ENCODE data around the gene CTBP1.
A peak's percentile ranks its signal among the peaks of the same experiment; 100 is the strongest.

CTBP1 gene

GRCh38 chr4:1249731-1250526, 999 bp upstream of the CTBP1 start:
- DNase-seq, result peak; percentile 49

GRCh38 chr4:1249148-1249730, 309 bp upstream of the CTBP1 start:
- DNase-seq, result peak; percentile 76

- no peak for DNase-seq
Measured at GRCh38 chr4:1247864-1248244, 1.1 kb downstream of the CTBP1 start.

GRCh38 chr4:1246901-1247863, 1.7 kb downstream of the CTBP1 start:
- DNase-seq, result no peak

GRCh38 chr4:1246111-1246881, 2.6 kb downstream of the CTBP1 start:
- DNase-seq, result no peak

GRCh38 chr4:1245481-1246051, 3.4 kb downstream of the CTBP1 start:
- DNase-seq, result no peak

GRCh38 chr4:1244978-1245471, 3.9 kb downstream of the CTBP1 start:
- DNase-seq, result no peak

- no peak for DNase-seq
Measured at GRCh38 chr4:1244081-1244977, 4.6 kb downstream of the CTBP1 start.

GRCh38 chr4:1243451-1244080, 5.4 kb downstream of the CTBP1 start:
- no peak for DNase-seq

GRCh38 chr4:1242506-1243450, 6.2 kb downstream of the CTBP1 start:
- no peak for DNase-seq

GRCh38 chr4:1241936-1242505, 6.9 kb downstream of the CTBP1 start:
- no peak for DNase-seq

GRCh38 chr4:1241466-1241935, 7.4 kb downstream of the CTBP1 start:
- DNase-seq, result no peak

- no peak for DNase-seq
Measured at GRCh38 chr4:1240721-1241465, 8.0 kb downstream of the CTBP1 start.

GRCh38 chr4:1239950-1240307, 9.0 kb downstream of the CTBP1 start:
- no peak for DNase-seq

- no peak for DNase-seq
Measured at GRCh38 chr4:1239141-1239949, 9.6 kb downstream of the CTBP1 start.

- no peak for DNase-seq
Measured at GRCh38 chr4:1238676-1239000, 10.3 kb downstream of the CTBP1 start.

- no peak for DNase-seq
Measured at GRCh38 chr4:1237981-1238675, 10.8 kb downstream of the CTBP1 start.
